H9 (cell line): ENCODE results near the gene CDH26. TPM values are rescaled to one million over a fixed set of nuclear protein-coding genes. Genes with fewer than 3 reads are reported as not detected.

Experiments
- DNase-seq: peaks from one replicate; pipeline ENCODE4 v3.0.0-alpha.2; 2017
- H2AFZ ChIP-seq: one replicate; pipeline ENCODE4 v1.6.1; 2013; ENCODE audit warnings: mild to moderate bottlenecking, low read length, control low read depth, moderate library complexity
- H2AK5ac ChIP-seq: 2 replicates; pipeline ENCODE4 v1.6.1; 2013; ENCODE audit warnings: low read length, control low read depth, mixed read lengths; ENCODE audit not compliant: insufficient read length
- H2BK120ac ChIP-seq: one replicate; pipeline ENCODE4 v1.6.1; 2013; ENCODE audit warnings: low read depth, mild to moderate bottlenecking, low read length, control low read depth, inconsistent platforms; ENCODE audit not compliant: poor library complexity, severe bottlenecking
- H2BK12ac ChIP-seq: 2 replicates; pipeline ENCODE4 v1.6.1; 2013; ENCODE audit warnings: low read length, control low read depth, mixed read lengths, low read depth; ENCODE audit not compliant: insufficient read length
- H2BK15ac ChIP-seq: 2 replicates; pipeline ENCODE4 v1.6.1; 2013; ENCODE audit warnings: low read depth, low read length, control low read depth
- H2BK20ac ChIP-seq: one replicate; pipeline ENCODE4 v1.6.1; 2013; ENCODE audit warnings: low read depth, mild to moderate bottlenecking, low read length, control low read depth, inconsistent platforms; ENCODE audit not compliant: poor library complexity, severe bottlenecking
- H2BK5ac ChIP-seq: 2 replicates; pipeline ENCODE4 v1.6.1; 2013; ENCODE audit warnings: low read length, control low read depth, mixed read lengths; ENCODE audit not compliant: insufficient read length
- H3K14ac ChIP-seq: 2 replicates; pipeline ENCODE4 v1.6.1; 2013; ENCODE audit warnings: low read length, control low read depth; ENCODE audit not compliant: insufficient read depth
- H3K18ac ChIP-seq: 2 replicates; pipeline ENCODE4 v1.6.1; 2013; ENCODE audit warnings: low read depth, mild to moderate bottlenecking, mixed read lengths, low read length, control low read depth; ENCODE audit not compliant: insufficient read length
- H3K23ac ChIP-seq: 2 replicates; pipeline ENCODE4 v1.6.1; 2013; ENCODE audit warnings: low read length, control low read depth, mixed read lengths, low read depth; ENCODE audit not compliant: insufficient read length
- H3K23me2 ChIP-seq: 2 replicates; pipeline ENCODE4 v1.6.1; 2013; ENCODE audit warnings: low read depth, mild to moderate bottlenecking, mixed read lengths, low read length, control low read depth; ENCODE audit not compliant: insufficient read length, poor library complexity, severe bottlenecking
- H3K27ac ChIP-seq: 2 replicates; pipeline ENCODE4 v1.5.1; 2013; ENCODE audit warnings: low read length, control low read depth, mixed read lengths, low read depth; ENCODE audit not compliant: insufficient read length
- H3K27me3 ChIP-seq: 2 replicates; pipeline ENCODE4 v1.6.1; 2013; ENCODE audit warnings: low read length, control low read depth, inconsistent platforms; ENCODE audit not compliant: insufficient read depth
- H3K4ac ChIP-seq: 2 replicates; pipeline ENCODE4 v1.6.1; 2013; ENCODE audit warnings: low read depth, mild to moderate bottlenecking, control low read depth, inconsistent platforms, low read length, moderate library complexity
- H3K4me1 ChIP-seq: 2 replicates; pipeline ENCODE4 v1.6.1; 2013; ENCODE audit warnings: low read length, control low read depth, inconsistent platforms; ENCODE audit not compliant: insufficient read depth
- H3K4me2 ChIP-seq: 2 replicates; pipeline ENCODE4 v1.6.1; 2013; ENCODE audit warnings: low read length, control low read depth, mixed read lengths; ENCODE audit not compliant: insufficient read length, insufficient read depth
- H3K56ac ChIP-seq: 2 replicates; pipeline ENCODE4 v1.6.1; 2013; ENCODE audit warnings: low read depth, mild to moderate bottlenecking, mixed read lengths, low read length, control low read depth; ENCODE audit not compliant: insufficient read length
- H3K79me1 ChIP-seq: 2 replicates; pipeline ENCODE4 v1.6.1; 2013; ENCODE audit warnings: low read depth, mild to moderate bottlenecking, moderate library complexity, low read length, control low read depth, inconsistent platforms; ENCODE audit not compliant: insufficient read depth, poor library complexity, severe bottlenecking
- H3K79me2 ChIP-seq: 2 replicates; pipeline ENCODE4 v1.6.1; 2013; ENCODE audit warnings: low read length, control low read depth, inconsistent platforms; ENCODE audit not compliant: insufficient read depth
- H3K9ac ChIP-seq: 2 replicates; pipeline ENCODE4 v1.6.1; 2013; ENCODE audit warnings: low read length, control low read depth, mixed read lengths; ENCODE audit not compliant: insufficient read length; ENCODE audit errors: extremely low read depth
- H3K9me3 ChIP-seq: one replicate; pipeline ENCODE4 v1.6.1; 2013; ENCODE audit warnings: low read depth, low read length, inconsistent platforms; ENCODE audit not compliant: control insufficient read depth
- H3T11ph ChIP-seq: one replicate; pipeline ENCODE4 v1.6.1; 2013; ENCODE audit warnings: mild to moderate bottlenecking, low read length, control low read depth, inconsistent platforms
- H4K20me1 ChIP-seq: one replicate; pipeline ENCODE4 v1.6.1; 2013; ENCODE audit not compliant: control insufficient read depth, insufficient read length, insufficient read depth
- H4K5ac ChIP-seq: 2 replicates; pipeline ENCODE4 v1.6.1; 2013; ENCODE audit warnings: low read depth, mild to moderate bottlenecking, mixed read lengths, low read length, control low read depth; ENCODE audit not compliant: insufficient read length
- H4K8ac ChIP-seq: replicated peaks from 2 replicates; pipeline ENCODE4 v1.6.1; 2013; ENCODE audit warnings: low read length, control low read depth, mixed read lengths, low read depth; ENCODE audit not compliant: insufficient read length
- H4K91ac ChIP-seq: 2 replicates; pipeline ENCODE4 v1.6.1; 2013; ENCODE audit warnings: low read depth, mild to moderate bottlenecking, moderate library complexity, mixed read lengths, low read length, control low read depth; ENCODE audit not compliant: insufficient read length
- H3K27ac Mint-ChIP-seq, 3 experiments: 2 replicates in 2 of 3; 3 replicates in 1 of 3; pipeline ENCODE4 v1.8.0; 2020 to 2021; ENCODE audit warnings: mixed read lengths in 3 of 3, mild to moderate bottlenecking in 1 of 3, moderate library complexity in 1 of 3
- H3K27me3 Mint-ChIP-seq: 2 replicates; pipeline ENCODE4 v1.8.0; 2021; ENCODE audit warnings: low read depth, mild to moderate bottlenecking, moderate library complexity, mixed read lengths
- H3K36me3 Mint-ChIP-seq, 3 experiments: 2 replicates in 2 of 3; 3 replicates in 1 of 3; pipeline ENCODE4 v1.8.0; 2020 to 2021; ENCODE audit warnings: low read depth in 3 of 3, mixed read lengths in 3 of 3; ENCODE audit not compliant: insufficient read depth in 1 of 3
- H3K4me1 Mint-ChIP-seq, 2 experiments: 2 replicates each; pipeline ENCODE4 v1.8.0; 2020; ENCODE audit warnings: mixed read lengths in 2 of 2
- H3K4me3 Mint-ChIP-seq, 2 experiments: 2 replicates in 1 of 2; 3 replicates in 1 of 2; pipeline ENCODE4 v1.8.0; 2020 to 2021; ENCODE audit warnings: mild to moderate bottlenecking in 2 of 2, mixed read lengths in 2 of 2, moderate library complexity in 1 of 2
- H3K9me3 Mint-ChIP-seq, 2 experiments: 2 replicates in 1 of 2; 3 replicates in 1 of 2; pipeline ENCODE4 v1.8.0; 2020; ENCODE audit warnings: mild to moderate bottlenecking in 2 of 2, mixed read lengths in 2 of 2, moderate library complexity in 1 of 2
- WGBS: extraction: QIAGEN DNeasy Blood & Tissue Kit; methylation state at CpG from one replicate; pipeline ENCODE4 v1.1.7; 2013; ENCODE audit warnings: missing lambda C conversion rate, low lambda C conversion rate, mixed read lengths; ENCODE audit not compliant: insufficient read length; ENCODE audit errors: extremely low coverage; 5-methylcytosine and 5-hydroxymethylcytosine counted together
- total RNA-seq: library from RNA; stranded (reverse); gene quantifications from 2 replicates; pipeline ENCODE4 v1.2.1, GENCODE V29; 2021
- TF ChIP-seq, protein P1 (sequence below): fragments of 200-600 bp; sonication (generic); conservative IDR thresholded peaks from 3 replicates; pipeline ENCODE4 v1.8.0; 2021; ENCODE audit warnings: antibody characterized with exemption, mild to moderate bottlenecking

Gene CDH26
- total RNA-seq, 1 experiment from 2014 or later: 0.79 TPM

DNA sequence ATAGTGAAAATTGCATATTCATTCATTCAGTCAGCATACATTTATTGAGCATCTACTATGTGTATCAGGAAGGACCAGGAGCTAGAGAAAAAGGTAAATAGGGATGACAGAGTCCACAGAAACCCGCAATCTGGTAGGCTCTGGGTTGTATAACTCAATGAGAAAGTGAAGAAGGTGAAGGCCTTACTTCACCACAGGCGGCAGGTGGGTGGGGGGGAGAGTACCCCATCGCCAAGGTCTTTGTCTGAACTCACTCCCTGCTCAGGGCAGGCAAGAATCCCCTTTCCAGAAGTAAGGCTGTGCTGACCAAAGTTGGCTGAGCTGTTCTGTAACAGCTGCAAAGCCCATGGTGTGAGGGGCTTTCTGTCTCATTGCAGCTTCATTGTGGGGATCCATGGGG, 81.3 kb downstream of the CDH26 start:
- H3K27ac Mint-ChIP-seq: no peak overlapping the region
- H3K4me2 ChIP-seq: no peak overlapping the region
- H2BK20ac ChIP-seq: no peak overlapping the region
- peaks cover 19 to 32% of the 10 kb centered on the region in 2 experiments for H3K4me1 Mint-ChIP-seq
- H4K8ac ChIP-seq: no peak overlapping the region
- DNase-seq: no peak
- H3K79me1 ChIP-seq: no peaks in the 10 kb centered on the region
- H3K27me3 Mint-ChIP-seq: peaks cover 4% of the 10 kb centered on the region; the same call in 1 of the 2 replicates
- peaks cover 5 to 8% of the 10 kb centered on the region in 2 experiments for H3K9me3 Mint-ChIP-seq
- no peak overlapping the region for H3K18ac ChIP-seq
- no peak overlapping the region for H4K91ac ChIP-seq
- no peak overlapping the region for H3K23ac ChIP-seq
- H2BK5ac ChIP-seq: no peak overlapping the region
- no peaks in the 10 kb centered on the region for H4K20me1 ChIP-seq
- no peak overlapping the region for H2BK12ac ChIP-seq
- no peaks in the 10 kb centered on the region for H3K9me3 ChIP-seq
- H3K4me1 ChIP-seq: 0 out of 2 replicates have a peak, but pooled peaks cover 3% of the 10 kb centered on the region
- no peaks in the 10 kb centered on the region for H3K27me3 ChIP-seq
- H3K4me3 Mint-ChIP-seq: no peak overlapping the region
- TF ChIP-seq, protein P1, sequence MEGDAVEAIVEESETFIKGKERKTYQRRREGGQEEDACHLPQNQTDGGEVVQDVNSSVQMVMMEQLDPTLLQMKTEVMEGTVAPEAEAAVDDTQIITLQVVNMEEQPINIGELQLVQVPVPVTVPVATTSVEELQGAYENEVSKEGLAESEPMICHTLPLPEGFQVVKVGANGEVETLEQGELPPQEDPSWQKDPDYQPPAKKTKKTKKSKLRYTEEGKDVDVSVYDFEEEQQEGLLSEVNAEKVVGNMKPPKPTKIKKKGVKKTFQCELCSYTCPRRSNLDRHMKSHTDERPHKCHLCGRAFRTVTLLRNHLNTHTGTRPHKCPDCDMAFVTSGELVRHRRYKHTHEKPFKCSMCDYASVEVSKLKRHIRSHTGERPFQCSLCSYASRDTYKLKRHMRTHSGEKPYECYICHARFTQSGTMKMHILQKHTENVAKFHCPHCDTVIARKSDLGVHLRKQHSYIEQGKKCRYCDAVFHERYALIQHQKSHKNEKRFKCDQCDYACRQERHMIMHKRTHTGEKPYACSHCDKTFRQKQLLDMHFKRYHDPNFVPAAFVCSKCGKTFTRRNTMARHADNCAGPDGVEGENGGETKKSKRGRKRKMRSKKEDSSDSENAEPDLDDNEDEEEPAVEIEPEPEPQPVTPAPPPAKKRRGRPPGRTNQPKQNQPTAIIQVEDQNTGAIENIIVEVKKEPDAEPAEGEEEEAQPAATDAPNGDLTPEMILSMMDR: no peak
- no peak overlapping the region for H3K14ac ChIP-seq
- H2BK15ac ChIP-seq: no peak overlapping the region
- H4K5ac ChIP-seq: no peak overlapping the region
- no peak overlapping the region for H2AFZ ChIP-seq
- WGBS: no CpG with 5 or more reads among the region's 3 CpGs
- H3K79me2 ChIP-seq: no peaks in the 10 kb centered on the region
- no peak overlapping the region for H3T11ph ChIP-seq
- H3K36me3 Mint-ChIP-seq: peaks cover 0 to 9% (median 3%) of the 10 kb centered on the region in 3 experiments; a peak in 3 of 7 replicates
- H3K27ac ChIP-seq: no peak overlapping the region
- H2BK120ac ChIP-seq: no peak overlapping the region
- H3K23me2 ChIP-seq: no peaks in the 10 kb centered on the region
- no peak overlapping the region for H3K9ac ChIP-seq
- H2AK5ac ChIP-seq: no peak overlapping the region
- H3K56ac ChIP-seq: no peak overlapping the region
- no peak overlapping the region for H3K4ac ChIP-seq
